Mucosa of descending colon (tissue), 3 donors: ENCODE measurements around the gene TSPAN31. TPM values are rescaled to one million over a fixed set of nuclear protein-coding genes. Genes with fewer than 3 reads are reported as not detected.

ENCODE experiments used
- ATAC-seq: fragments of 200-7000 bp; cut with Tn5 transposase; one replicate; pipeline ENCODE4 v1.9.1; 2020; ENCODE audit warnings: mild to moderate bottlenecking, moderate library complexity
- DNase-seq, 3 donors: peaks; one replicate each; pipeline ENCODE4 v3.0.0-alpha.2; 2020
- H3K36me3 ChIP-seq: fragments of 200-600 bp; one replicate; pipeline ENCODE4 v1.8.0; 2021; ENCODE audit warnings: low read depth, mild to moderate bottlenecking
- H3K4me1 ChIP-seq: fragments of 200-600 bp; one replicate; pipeline ENCODE4 v1.8.0; 2021; ENCODE audit warnings: low read depth, mild to moderate bottlenecking
- H3K4me3 ChIP-seq: fragments of 200-600 bp; one replicate; pipeline ENCODE4 v1.8.0; 2021; ENCODE audit warnings: mild to moderate bottlenecking
- H3K9me3 ChIP-seq: fragments of 200-600 bp; one replicate; pipeline ENCODE4 v1.8.0; 2021; ENCODE audit warnings: mild to moderate bottlenecking
- CTCF ChIP-seq: fragments of 200-600 bp; IDR thresholded peaks from one replicate; pipeline ENCODE4 v1.8.0; 2022; ENCODE audit warnings: antibody characterized with exemption, mild to moderate bottlenecking
- intact Hi-C, 2 donors: fragments of 100-400 bp; cut with DNase I in 1 of 2; cut with micrococcal nuclease in 1 of 2; formaldehyde crosslinking; loops; one replicate each; pipeline versions ENCODE4 v1.11.0 to v1.11.1; 2022; cut with DNase I, micrococcal nuclease
- total RNA-seq, 3 donors: library from RNA; stranded (reverse); fragmentation: NEBNext Ultra II Directional in 2 of 3; extraction: Animal tissue kit (Norgen Biotek cat#: 25700) in 2 of 3; gene quantifications; one replicate each; pipeline versions ENCODE4 v1.2.1 to v1.2.4, GENCODE V29; 2021 to 2023
- donor health status: DM: no; HTN: no; CAD: no; lungs with moderate emphysema.
- donor health status: DM: no; HTN: no; CAD: no.
- donor health status: DM: no; HTN: yes; CAD: no.

TSPAN31 gene
- total RNA-seq, 3 donors from 2014 or later: 29.2 to 39.8 (median 30.5) TPM

- Histone ChIP-seq H3K4me3 (peak overlapping the region; percentile 75), H3K9me3 (no peaks in the 10 kb centered on the region), H3K4me1 (peaks cover 10% of the 10 kb centered on the region), H3K36me3 (peaks cover 10% of the 10 kb centered on the region)
- intact Hi-C loops: no loop called here
- DNase-seq (no peak), ATAC-seq (no peak)
- TF ChIP-seq CTCF: no peak
These were observed 38.6 kb downstream of the TSPAN31 start for GRCh38 chr12:57783466-57783801.

DNA sequence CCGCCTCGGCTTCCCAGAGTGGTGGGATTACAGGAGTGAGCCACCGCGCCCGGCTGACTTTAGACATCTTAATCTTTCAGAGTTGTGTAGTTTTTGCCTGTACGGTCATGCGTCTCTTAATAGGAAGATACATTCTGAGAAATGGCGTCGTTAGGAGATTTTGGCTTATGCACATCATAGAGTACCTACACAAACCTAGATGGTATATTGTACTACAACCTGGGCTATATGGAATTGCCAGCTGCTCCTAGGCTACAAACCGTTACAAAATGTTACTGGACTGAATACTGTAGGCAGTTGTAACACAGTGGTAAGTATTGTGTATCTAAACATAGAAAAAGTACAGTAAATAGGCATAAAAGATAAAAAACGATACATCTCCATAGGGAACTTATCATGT is 39.0 kb downstream of the TSPAN31 start:
- peaks cover 10% of the 10 kb centered on the region for H3K36me3 ChIP-seq
- no peaks in the 10 kb centered on the region for H3K9me3 ChIP-seq
- peaks cover 10% of the 10 kb centered on the region for H3K4me1 ChIP-seq
- no peak for ATAC-seq
- DNase-seq: no peak
- intact Hi-C loops: no loop called here
- TF ChIP-seq CTCF: no peak
- H3K4me3 ChIP-seq: no peak overlapping the region

- ATAC-seq: no peak
- Histone ChIP-seq H3K4me3 (no peak overlapping the region), H3K4me1 (no peaks in the 10 kb centered on the region), H3K36me3 (peaks cover 6% of the 10 kb centered on the region), H3K9me3 (no peaks in the 10 kb centered on the region)
- DNase-seq: no peak
- TF ChIP-seq CTCF: no peak
- intact Hi-C loops: no loop called here
These were observed 49.1 kb downstream of the TSPAN31 start for GRCh38 chr12:57793920-57794319.

DNA sequence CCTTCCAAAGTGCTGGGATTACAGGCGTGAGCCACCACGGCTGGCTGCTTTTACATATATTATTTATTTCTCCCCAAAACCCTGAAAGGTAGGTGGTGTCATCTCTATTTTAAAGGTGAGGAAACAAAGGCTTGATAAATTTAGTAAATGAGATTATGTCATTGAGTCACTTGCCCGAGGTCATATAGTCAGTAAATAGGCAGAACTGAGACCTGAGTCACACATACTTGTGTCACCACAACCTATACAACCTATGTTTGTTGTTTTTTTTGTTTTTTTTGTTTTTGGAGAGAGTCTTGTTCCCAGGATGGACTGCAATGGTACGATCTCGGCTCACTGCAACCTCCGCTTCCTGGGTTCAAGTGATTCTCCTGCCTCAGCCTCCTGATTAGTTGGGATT is 50.5 kb downstream of the TSPAN31 start:
- DNase-seq (no peak), ATAC-seq (no peak)
- no peak for TF ChIP-seq CTCF
- intact Hi-C loops: no loop called here
- no peaks in the 10 kb centered on the region for H3K9me3 ChIP-seq
- H3K4me3 ChIP-seq: no peak overlapping the region
- H3K36me3 ChIP-seq: peaks cover 6% of the 10 kb centered on the region
- H3K4me1 ChIP-seq: no peaks in the 10 kb centered on the region

- Histone ChIP-seq H3K36me3 (peaks cover under 1% of the 10 kb centered on the region), H3K9me3 (no peaks in the 10 kb centered on the region), H3K4me1 (no peaks in the 10 kb centered on the region), H3K4me3 (no peak overlapping the region)
- intact Hi-C loops: no loop called here
- DNase-seq: no peak
- ATAC-seq: no peak
- TF ChIP-seq CTCF: no peak
These were observed 52.2 kb downstream of the TSPAN31 start for GRCh38 chr12:57796996-57797395.

GRCh38 chr12:57797933-57798332 is 53.1 kb downstream of the TSPAN31 start:
- H3K4me3 ChIP-seq: no peak overlapping the region
- no peaks in the 10 kb centered on the region for H3K36me3 ChIP-seq
- ATAC-seq (peak; percentile 64), DNase-seq (no peak)
- intact Hi-C loops: no loop called here
- H3K9me3 ChIP-seq: no peaks in the 10 kb centered on the region
- H3K4me1 ChIP-seq: no peaks in the 10 kb centered on the region
- no peak for TF ChIP-seq CTCF
